Tibial nerve (tissue), 4 donors: Measurements from ENCODE around the gene ADCY3.

ENCODE experiments used
- CTCF ChIP-seq, 5 experiments: fragments of 200-600 bp in 3 of 5; fragments of 450-650 bp in 2 of 5; sonication (generic) in 3 of 5; IDR thresholded peaks; one replicate each; pipeline ENCODE4 v1.5.1; 2016 to 2019; ENCODE audit warnings: antibody characterized with exemption in 5 of 5, mild to moderate bottlenecking in 3 of 5, moderate library complexity in 2 of 5
- EP300 ChIP-seq, 2 donors: sonication (generic); formaldehyde crosslinking; IDR thresholded peaks; one replicate each; pipeline ENCODE4 v1.6.1; 2017; ENCODE audit warnings: antibody characterized with exemption in 2 of 2, mild to moderate bottlenecking in 1 of 2
- POLR2A ChIP-seq, 2 donors: fragments of 450-650 bp; IDR thresholded peaks; one replicate each; pipeline ENCODE4 v1.6.1; 2017; ENCODE audit warnings: antibody characterized with exemption in 2 of 2, mild to moderate bottlenecking in 2 of 2, moderate library complexity in 2 of 2

- TF ChIP-seq CTCF (IDR thresholded peaks at IDR 0.05) (no peak), POLR2A (IDR thresholded peaks at IDR 0.05) (no peak), EP300 (IDR thresholded peaks at IDR 0.05) (no peak)
These were observed 88.6 kb downstream of the ADCY3 start for GRCh38 chr2:24831221-24832072.
